ENCODE results near the gene CXXC4.

CXXC4 gene

GRCh38 chr4:104494822-104495559 lies at the start of gene CXXC4:
CXXC4 (minus strand) TSS chr4:104494894; CDS start chr4:104491802, 3,092 bp downstream.
- peak; percentile 67 for DNase-seq (ENCODE audit: extremely low spot score)
- ChIA-PET POLR2A (no interaction called here), CTCF (no interaction called here)
- no peak for TF ChIP-seq CTCF (IDR thresholded peaks at IDR 0.05; ENCODE audit: control extremely low read depth, extremely low read depth, low read depth, missing control alignments)

GRCh38 chr4:104533156-104533555 lies 38.5 kb upstream of the CXXC4 start:
- CTCF ChIA-PET, result interaction anchor here (0.9 to 1.3 kb wide), 2 partner anchors 14 to 24 kb away, joined by 3 to 4 read pairs; no protein-coding TSS in a partner anchor
- DNase-seq (ENCODE audit: extremely low spot score), result no peak
- no peak for TF ChIP-seq CTCF (IDR thresholded peaks at IDR 0.05; ENCODE audit: control extremely low read depth, extremely low read depth, low read depth, missing control alignments)
- POLR2A ChIA-PET, result no interaction called here

GRCh38 chr4:104532677-104533076 lies 38.0 kb upstream of the CXXC4 start:
- POLR2A ChIA-PET, result no interaction called here
- no peak for TF ChIP-seq CTCF (IDR thresholded peaks at IDR 0.05; ENCODE audit: control extremely low read depth, extremely low read depth, low read depth, missing control alignments)
- DNase-seq (ENCODE audit: extremely low spot score), result no peak
- CTCF ChIA-PET, result interaction anchor here (0.9 to 1.3 kb wide), 2 partner anchors 14 to 25 kb away, joined by 3 to 4 read pairs; no protein-coding TSS in a partner anchor

- DNase-seq (ENCODE audit: extremely low spot score), result no peak
- ChIA-PET POLR2A (no interaction called here), CTCF (no interaction called here)
- no peak for TF ChIP-seq CTCF (IDR thresholded peaks at IDR 0.05; ENCODE audit: control extremely low read depth, extremely low read depth, low read depth, missing control alignments)
Measured at GRCh38 chr4:104531390-104531789, 36.7 kb upstream of the CXXC4 start.

GRCh38 chr4:104530426-104530825 lies 35.7 kb upstream of the CXXC4 start:
- ChIA-PET POLR2A (no interaction called here), CTCF (interaction anchor here (1.5 kb wide), 1 partner anchor 21 kb away, joined by 4 read pairs; no protein-coding TSS in a partner anchor)
- TF ChIP-seq CTCF (IDR thresholded peaks at IDR 0.05; ENCODE audit: control extremely low read depth, extremely low read depth, low read depth, missing control alignments), result no peak
- DNase-seq (ENCODE audit: extremely low spot score), result no peak

GRCh38 chr4:104524591-104524990 lies 29.9 kb upstream of the CXXC4 start:
- DNase-seq (ENCODE audit: extremely low spot score), result no peak
- POLR2A ChIA-PET, result no interaction called here

More at GRCh38 chr4:104524591-104524990, 29.9 kb upstream of the CXXC4 start:
- CTCF ChIA-PET, result interaction anchor here (1.7 kb wide), 1 partner anchor 13 kb away, joined by 5 read pairs; no protein-coding TSS in a partner anchor
- no peak for TF ChIP-seq CTCF (IDR thresholded peaks at IDR 0.05; ENCODE audit: control extremely low read depth, extremely low read depth, low read depth, missing control alignments)
